GM18873 (cell line): ENCODE measurements around the gene XIRP1.
"Not testable (repeated sequence)": the region's sequence is repeated elsewhere in the genome, so short reads cannot be mapped to it uniquely, and the experiment has no call there.

Experiments
- ATAC-seq: cut with Tn5 transposase; IDR thresholded peaks from one replicate; pipeline ENCODE4 v1.9.1; 2021; ENCODE audit warnings: mild to moderate bottlenecking, moderate library complexity, moderate number of reproducible peaks; ENCODE audit not compliant: unreplicated experiment, low FRiP score

The XIRP1 gene

GRCh38 chr3:39186692-39187151, 5.7 kb downstream of the XIRP1 start:
- ATAC-seq, result no peak

GRCh38 chr3:39185959-39186691, 6.3 kb downstream of the XIRP1 start:
- ATAC-seq, result no peak

- no peak for ATAC-seq
Observed at GRCh38 chr3:39185326-39185958, 7.0 kb downstream of the XIRP1 start.

GRCh38 chr3:39184968-39185285, 7.5 kb downstream of the XIRP1 start:
- ATAC-seq, result no peak

- no peak for ATAC-seq
Observed at GRCh38 chr3:39184081-39184967, 8.1 kb downstream of the XIRP1 start.

GRCh38 chr3:39183211-39184080, 8.9 kb downstream of the XIRP1 start:
- no peak for ATAC-seq

- ATAC-seq, result no peak
Observed at GRCh38 chr3:39181408-39182335, 10.7 kb downstream of the XIRP1 start.

- ATAC-seq, result peak; percentile 83
Observed at GRCh38 chr3:39180546-39181346, 11.6 kb downstream of the XIRP1 start.

GRCh38 chr3:39180183-39180545, 12.2 kb downstream of the XIRP1 start:
- ATAC-seq, result no peak

- ATAC-seq, result no peak
Observed at GRCh38 chr3:39178553-39178952, 13.8 kb downstream of the XIRP1 start.

- ATAC-seq, result no peak
Observed at GRCh38 chr3:39177708-39178332, 14.6 kb downstream of the XIRP1 start.

- ATAC-seq, result no peak
Observed at GRCh38 chr3:39176025-39176714, 16.2 kb downstream of the XIRP1 start.

- ATAC-seq, result no peak
Observed at GRCh38 chr3:39173318-39174125, 18.9 kb downstream of the XIRP1 start.

- no peak for ATAC-seq
Observed at GRCh38 chr3:39171860-39172259, 20.5 kb downstream of the XIRP1 start.

GRCh38 chr3:39170877-39171276, 21.5 kb downstream of the XIRP1 start:
- not testable (repeated sequence) for ATAC-seq

GRCh38 chr3:39170461-39170860, 21.9 kb downstream of the XIRP1 start:
- no peak for ATAC-seq

GRCh38 chr3:39169712-39170111, 22.7 kb downstream of the XIRP1 start:
- ATAC-seq, result no peak
